ENCODE results near the gene FBXL7.

The FBXL7 gene

GRCh38 chr5:15683332-15683731 lies 183.4 kb downstream of the FBXL7 start:
- CTCF ChIA-PET, result interaction anchor here (0.6 to 1.0 kb wide), 2 partner anchors 8 to 112 kb away, joined by 3 to 4 read pairs; no protein-coding TSS in a partner anchor

GRCh38 chr5:15687401-15687800 lies 187.4 kb downstream of the FBXL7 start:
- no peak for DNase-seq (ENCODE audit: low read depth, low spot score)
- TF ChIP-seq, protein P1, sequence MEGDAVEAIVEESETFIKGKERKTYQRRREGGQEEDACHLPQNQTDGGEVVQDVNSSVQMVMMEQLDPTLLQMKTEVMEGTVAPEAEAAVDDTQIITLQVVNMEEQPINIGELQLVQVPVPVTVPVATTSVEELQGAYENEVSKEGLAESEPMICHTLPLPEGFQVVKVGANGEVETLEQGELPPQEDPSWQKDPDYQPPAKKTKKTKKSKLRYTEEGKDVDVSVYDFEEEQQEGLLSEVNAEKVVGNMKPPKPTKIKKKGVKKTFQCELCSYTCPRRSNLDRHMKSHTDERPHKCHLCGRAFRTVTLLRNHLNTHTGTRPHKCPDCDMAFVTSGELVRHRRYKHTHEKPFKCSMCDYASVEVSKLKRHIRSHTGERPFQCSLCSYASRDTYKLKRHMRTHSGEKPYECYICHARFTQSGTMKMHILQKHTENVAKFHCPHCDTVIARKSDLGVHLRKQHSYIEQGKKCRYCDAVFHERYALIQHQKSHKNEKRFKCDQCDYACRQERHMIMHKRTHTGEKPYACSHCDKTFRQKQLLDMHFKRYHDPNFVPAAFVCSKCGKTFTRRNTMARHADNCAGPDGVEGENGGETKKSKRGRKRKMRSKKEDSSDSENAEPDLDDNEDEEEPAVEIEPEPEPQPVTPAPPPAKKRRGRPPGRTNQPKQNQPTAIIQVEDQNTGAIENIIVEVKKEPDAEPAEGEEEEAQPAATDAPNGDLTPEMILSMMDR (IDR thresholded peaks at IDR 0.05; ENCODE audit: insufficient read depth, low read length, missing control alignments), result no peak

More at GRCh38 chr5:15683332-15683731, 183.4 kb downstream of the FBXL7 start:
- POLR2A ChIA-PET, result no interaction called here
- H3K4me3 ChIP-seq (ENCODE audit: low read depth, low read length), result no peak overlapping the region
- TF ChIP-seq, protein P1 (IDR thresholded peaks at IDR 0.05; ENCODE audit: insufficient read depth, low read length, missing control alignments), result no peak
- DNase-seq (ENCODE audit: low read depth, low spot score), result no peak

DNA sequence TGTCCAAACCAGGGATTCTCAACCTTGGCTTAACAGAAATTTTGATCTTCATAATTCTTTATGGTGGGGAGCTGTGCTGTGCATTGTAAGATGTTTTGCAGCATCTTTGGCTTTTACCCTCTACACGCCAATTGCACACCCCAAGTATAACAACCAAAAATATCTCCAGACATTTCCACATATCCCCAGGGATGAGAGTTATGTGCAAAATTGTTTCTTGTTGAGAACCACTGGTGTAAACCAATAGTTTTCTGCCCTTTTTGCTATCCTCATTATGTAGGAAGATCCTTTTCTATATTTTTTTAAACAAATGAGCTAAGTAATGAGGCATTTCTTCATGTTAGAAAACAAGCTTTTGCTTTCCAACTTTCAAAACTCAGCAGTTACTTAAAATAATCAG lies 189.9 kb downstream of the FBXL7 start:
- no peak for DNase-seq (ENCODE audit: low read depth, low spot score)
- TF ChIP-seq, protein P1 (IDR thresholded peaks at IDR 0.05; ENCODE audit: insufficient read depth, low read length, missing control alignments), result no peak
- no peak overlapping the region for H3K4me3 ChIP-seq (ENCODE audit: low read depth, low read length)
- ChIA-PET CTCF (interaction anchor here (0.8 to 1.2 kb wide), 2 partner anchors 16 to 101 kb away, joined by 3 read pairs; no protein-coding TSS in a partner anchor), POLR2A (no interaction called here)

More at GRCh38 chr5:15687401-15687800, 187.4 kb downstream of the FBXL7 start:
- H3K4me3 ChIP-seq (ENCODE audit: low read depth, low read length), result no peak overlapping the region
- POLR2A ChIA-PET, result no interaction called here
- CTCF ChIA-PET, result no interaction called here

GRCh38 chr5:15690611-15691010 lies 190.6 kb downstream of the FBXL7 start:
- CTCF ChIA-PET, result interaction anchor here (1.0 to 1.2 kb wide), 2 partner anchors 8 to 101 kb away, joined by 3 to 4 read pairs; no protein-coding TSS in a partner anchor
- peak; percentile 38 for DNase-seq (ENCODE audit: low read depth, low spot score)

DNA sequence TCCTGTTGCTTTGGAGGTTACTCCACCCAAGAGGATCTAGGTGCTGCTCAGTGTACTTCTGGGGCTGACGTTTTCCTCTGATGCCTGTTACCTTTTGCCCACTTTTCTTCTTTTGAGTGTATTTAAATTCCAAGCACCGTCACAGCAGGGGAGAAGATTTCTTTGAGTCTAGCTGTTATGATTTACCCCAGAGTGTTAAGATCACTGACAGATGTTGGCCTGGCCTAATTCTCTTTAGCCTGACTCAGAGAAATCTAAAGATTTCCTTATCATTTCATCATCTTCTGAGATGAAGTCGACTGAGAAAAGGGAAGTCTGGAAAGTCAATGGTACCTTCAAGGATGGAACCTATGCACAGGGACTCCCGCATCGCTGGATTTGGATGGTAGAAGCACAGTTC lies 191.5 kb downstream of the FBXL7 start:
- ChIA-PET POLR2A (no interaction called here), CTCF (interaction anchor here (1.0 kb wide), 1 partner anchor 8 kb away, joined by 4 read pairs; no protein-coding TSS in a partner anchor)
- TF ChIP-seq, protein P1 (IDR thresholded peaks at IDR 0.05; ENCODE audit: insufficient read depth, low read length, missing control alignments), result no peak
- DNase-seq (ENCODE audit: low read depth, low spot score), result no peak
- H3K4me3 ChIP-seq (ENCODE audit: low read depth, low read length), result no peak overlapping the region

More at GRCh38 chr5:15690611-15691010, 190.6 kb downstream of the FBXL7 start:
- POLR2A ChIA-PET, result no interaction called here
- TF ChIP-seq, protein P1 (IDR thresholded peaks at IDR 0.05; ENCODE audit: insufficient read depth, low read length, missing control alignments), result no peak
- no peak overlapping the region for H3K4me3 ChIP-seq (ENCODE audit: low read depth, low read length)

DNA sequence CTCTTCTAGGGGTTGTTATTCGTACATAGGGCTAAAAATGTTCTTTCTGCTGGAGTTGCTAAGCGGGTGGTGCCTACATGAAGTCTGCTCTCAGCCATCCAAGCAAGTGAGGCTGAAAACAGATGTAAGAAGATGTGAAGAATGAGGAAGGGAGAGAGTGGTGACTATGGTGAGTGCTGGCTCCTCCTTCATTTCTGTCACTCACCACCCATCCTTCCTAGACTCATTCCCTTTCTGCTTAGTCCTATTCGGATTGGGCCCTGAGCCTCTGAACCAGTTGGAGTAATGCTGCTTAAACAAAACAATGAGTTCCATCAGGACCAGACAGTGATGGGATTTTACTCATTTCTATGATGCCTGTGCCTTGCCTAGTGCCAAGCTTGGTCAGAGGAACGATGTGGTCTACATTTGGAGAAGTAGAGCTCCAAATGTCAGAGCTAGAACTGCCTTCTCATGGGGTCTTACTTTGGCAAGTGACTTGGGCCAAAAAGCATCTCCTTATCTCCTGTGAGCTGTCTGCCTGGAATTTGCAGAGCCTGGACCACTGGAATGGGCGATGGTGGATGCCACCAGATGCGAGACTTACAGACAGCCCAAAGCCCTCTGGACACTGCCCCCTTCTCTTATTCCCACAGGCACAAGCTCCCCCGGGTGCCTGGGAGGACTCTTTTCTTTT lies 192.9 kb downstream of the FBXL7 start:
- POLR2A ChIA-PET, result no interaction called here
- CTCF ChIA-PET, result interaction anchor here (0.9 kb wide), 1 partner anchor 46 kb away, joined by 3 read pairs; no protein-coding TSS in a partner anchor
- H3K4me3 ChIP-seq (ENCODE audit: low read depth, low read length), result no peak overlapping the region
- TF ChIP-seq, protein P1 (IDR thresholded peaks at IDR 0.05; ENCODE audit: insufficient read depth, low read length, missing control alignments), result no peak
- DNase-seq (ENCODE audit: low read depth, low spot score), result no peak
